Measurements from ENCODE around the gene AFG1L.

DNA sequence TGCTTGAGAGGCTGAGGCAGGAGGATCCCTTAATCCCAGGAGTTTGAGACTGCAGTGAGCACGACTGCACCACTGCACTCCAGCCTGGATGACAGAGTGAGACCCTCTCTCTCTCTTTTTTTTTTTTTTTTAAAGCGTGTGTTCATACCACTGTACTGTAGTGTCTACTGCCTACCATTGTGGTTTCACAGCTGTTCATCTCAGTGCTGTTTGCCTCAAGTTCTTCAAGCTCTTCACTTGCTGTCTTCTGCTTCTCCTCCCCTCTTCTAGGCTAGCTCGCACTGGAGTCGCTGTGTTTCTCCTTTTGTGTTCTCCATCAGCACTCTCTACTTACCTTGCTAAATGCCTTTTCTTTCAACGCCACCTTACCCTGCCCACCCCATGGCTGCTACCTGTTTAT is 273.2 kb downstream of the AFG1L start:
- TF ChIP-seq, protein P1, sequence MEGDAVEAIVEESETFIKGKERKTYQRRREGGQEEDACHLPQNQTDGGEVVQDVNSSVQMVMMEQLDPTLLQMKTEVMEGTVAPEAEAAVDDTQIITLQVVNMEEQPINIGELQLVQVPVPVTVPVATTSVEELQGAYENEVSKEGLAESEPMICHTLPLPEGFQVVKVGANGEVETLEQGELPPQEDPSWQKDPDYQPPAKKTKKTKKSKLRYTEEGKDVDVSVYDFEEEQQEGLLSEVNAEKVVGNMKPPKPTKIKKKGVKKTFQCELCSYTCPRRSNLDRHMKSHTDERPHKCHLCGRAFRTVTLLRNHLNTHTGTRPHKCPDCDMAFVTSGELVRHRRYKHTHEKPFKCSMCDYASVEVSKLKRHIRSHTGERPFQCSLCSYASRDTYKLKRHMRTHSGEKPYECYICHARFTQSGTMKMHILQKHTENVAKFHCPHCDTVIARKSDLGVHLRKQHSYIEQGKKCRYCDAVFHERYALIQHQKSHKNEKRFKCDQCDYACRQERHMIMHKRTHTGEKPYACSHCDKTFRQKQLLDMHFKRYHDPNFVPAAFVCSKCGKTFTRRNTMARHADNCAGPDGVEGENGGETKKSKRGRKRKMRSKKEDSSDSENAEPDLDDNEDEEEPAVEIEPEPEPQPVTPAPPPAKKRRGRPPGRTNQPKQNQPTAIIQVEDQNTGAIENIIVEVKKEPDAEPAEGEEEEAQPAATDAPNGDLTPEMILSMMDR (IDR thresholded peaks at IDR 0.05; ENCODE audit: low read length), result no peak
- no peak for TF ChIP-seq EZH2 (IDR thresholded peaks at IDR 0.05; ENCODE audit: borderline replicate concordance, low read length)

Measured in OCI-LY1 (cell line).